HFF-Myc (cell line): ENCODE results near the gene CDC42BPA.
"Not testable (repeated sequence)": the region's sequence is repeated elsewhere in the genome, so short reads cannot be mapped to it uniquely, and the experiment has no call there.

Experiments used
- DNase-seq: peaks from one replicate; pipeline ENCODE4 v3.0.0-alpha.2; 2011; ENCODE audit warnings: low read depth; ENCODE audit errors: extremely low read depth
- H3K4me3 ChIP-seq: replicated peaks from 2 replicates; pipeline ENCODE4 v1.5.1; 2011; ENCODE audit warnings: low read depth, mild to moderate bottlenecking, control low read depth, low read length
- CTCF ChIP-seq: IDR thresholded peaks from 2 replicates; pipeline ENCODE4 v1.5.1; 2012; ENCODE audit warnings: mild to moderate bottlenecking, low read depth, low read length, control low read depth; ENCODE audit errors: missing control alignments

Gene CDC42BPA

DNA sequence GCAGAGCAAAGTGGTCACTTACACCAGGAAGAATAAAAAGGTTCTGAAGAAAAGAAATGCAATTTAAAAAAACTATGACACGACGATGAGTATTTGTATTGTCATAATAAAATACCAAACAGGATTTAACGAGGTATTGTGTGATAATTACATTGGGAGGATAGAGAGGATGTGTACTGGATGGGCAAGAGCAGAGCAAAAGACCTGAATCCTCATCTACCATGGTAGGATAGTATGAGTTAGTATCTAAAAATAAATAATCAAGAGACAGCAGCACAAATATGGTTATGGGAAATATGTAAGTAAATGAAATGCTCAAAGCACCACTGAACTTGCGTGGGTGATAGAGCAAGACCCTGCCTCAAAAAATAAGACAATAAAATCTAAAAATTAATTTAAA is 162.6 kb downstream of the CDC42BPA start:
- no peak for DNase-seq
- TF ChIP-seq CTCF, result no peak
- H3K4me3 ChIP-seq, result no peak overlapping the region

DNA sequence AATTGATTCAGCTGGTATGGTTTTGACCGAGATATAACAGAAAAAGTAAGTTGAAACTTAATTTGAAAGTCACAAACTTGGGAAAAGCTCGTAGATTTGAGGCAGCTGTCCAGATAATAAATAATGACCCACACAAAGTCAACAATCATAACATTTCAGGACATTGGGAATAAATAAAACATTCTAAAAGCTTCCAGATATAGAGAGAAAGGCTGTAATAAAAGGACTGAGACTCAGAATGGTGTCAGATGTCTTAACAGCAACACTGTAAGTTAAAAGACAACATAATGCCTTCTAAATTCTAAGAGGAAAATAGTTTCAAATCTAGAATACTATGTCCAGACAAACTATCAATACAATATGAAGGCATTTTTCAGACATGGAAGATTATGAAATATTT is 163.3 kb downstream of the CDC42BPA start:
- no peak overlapping the region for H3K4me3 ChIP-seq
- DNase-seq, result no peak
- TF ChIP-seq CTCF, result no peak

GRCh38 chr1:227152525-227152924 is 165.8 kb downstream of the CDC42BPA start:
- no peak for TF ChIP-seq CTCF
- no peak overlapping the region for H3K4me3 ChIP-seq
- DNase-seq, result no peak

DNA sequence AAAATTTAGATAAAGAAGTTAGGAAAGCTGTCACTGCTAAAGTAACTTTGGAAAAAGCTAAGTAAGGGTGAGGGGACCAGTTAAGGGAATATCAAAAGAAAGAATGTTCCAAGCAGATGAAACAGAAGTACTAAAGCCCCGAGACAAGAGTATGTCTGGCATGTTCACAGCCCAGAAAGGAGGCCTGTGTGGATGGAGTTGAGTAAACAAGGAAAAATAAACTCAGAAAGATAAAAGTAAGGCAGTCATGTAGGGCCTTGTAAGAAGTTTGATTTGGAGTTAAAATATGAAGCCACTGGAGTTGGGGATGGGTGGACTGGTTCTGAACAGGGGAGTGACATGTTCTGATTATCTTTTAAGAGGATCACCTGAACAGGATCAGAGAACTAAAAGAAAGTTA is 177.9 kb downstream of the CDC42BPA start:
- TF ChIP-seq CTCF, result no peak
- no peak for DNase-seq
- no peak overlapping the region for H3K4me3 ChIP-seq

- no peak for TF ChIP-seq CTCF
- no peak for DNase-seq
- H3K4me3 ChIP-seq, result no peak overlapping the region
These were observed 182.0 kb downstream of the CDC42BPA start for GRCh38 chr1:227136210-227136820.

DNA sequence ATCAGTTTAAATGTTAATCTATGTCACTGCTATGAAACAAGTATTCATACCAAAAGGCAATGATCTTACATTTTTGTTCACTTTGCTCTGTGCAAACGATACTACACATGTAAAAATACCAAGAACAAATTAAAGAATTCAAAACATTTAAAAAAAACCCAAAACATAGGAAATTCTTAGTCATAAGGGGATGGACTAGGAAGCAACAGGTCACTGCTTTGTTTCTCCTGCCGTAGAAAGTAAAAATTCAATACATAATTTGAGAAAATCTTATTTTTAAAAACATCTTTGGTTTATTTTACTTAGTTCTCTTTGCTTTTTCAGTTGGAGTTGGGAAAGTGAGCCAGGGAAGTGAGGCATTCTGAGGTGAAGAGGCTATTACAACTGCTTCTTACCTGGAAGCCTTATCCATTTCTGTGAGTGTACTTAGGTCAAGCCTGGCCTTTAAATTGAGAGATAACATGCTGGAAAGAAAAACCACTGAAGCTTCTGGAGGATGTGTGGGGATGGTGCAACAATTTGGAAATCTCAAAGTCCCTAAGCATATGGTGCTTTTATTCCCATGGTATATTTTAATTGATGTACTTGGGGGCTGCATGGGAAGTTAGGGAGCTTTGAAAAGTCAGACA is 183.5 kb downstream of the CDC42BPA start:
- no peak overlapping the region for H3K4me3 ChIP-seq
- no peak for TF ChIP-seq CTCF
- DNase-seq, result no peak

DNA sequence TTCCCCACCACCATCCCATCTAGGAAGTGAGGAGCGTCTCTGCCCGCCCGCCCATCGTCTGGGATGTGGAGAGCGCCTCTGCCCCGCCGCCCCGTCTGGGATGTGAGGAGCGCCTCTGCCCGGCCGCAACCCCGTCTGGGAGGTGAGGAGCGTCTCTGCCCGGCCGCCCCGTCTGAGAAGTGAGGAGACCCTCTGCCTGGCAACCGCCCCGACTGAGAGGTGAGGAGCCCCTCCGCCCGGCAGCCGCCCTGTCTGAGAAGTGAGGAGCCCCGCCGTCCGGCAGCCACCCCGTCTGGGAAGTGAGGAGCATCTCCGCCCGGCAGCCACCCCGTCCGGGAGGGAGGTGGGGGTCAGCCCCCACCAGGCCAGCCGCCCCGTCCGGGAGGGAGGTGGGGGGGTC is 185.6 kb downstream of the CDC42BPA start:
- not testable (repeated sequence) for DNase-seq, H3K4me3 ChIP-seq
